Effector CD8-positive, alpha-beta T cell (primary cell): ENCODE data around the gene OR56A3.
"Not testable (repeated sequence)": the region's sequence is repeated elsewhere in the genome, so short reads cannot be mapped to it uniquely, and the experiment has no call there.

Source experiments
- DNase-seq: peaks from one replicate; lab custom pipeline; 2025; lab: John Stamatoyannopoulos, UW
- total RNA-seq, 4 experiments: gene quantifications; one replicate each; lab custom pipeline; 2026; lab: John Stamatoyannopoulos, UW

Gene OR56A3, protein sequence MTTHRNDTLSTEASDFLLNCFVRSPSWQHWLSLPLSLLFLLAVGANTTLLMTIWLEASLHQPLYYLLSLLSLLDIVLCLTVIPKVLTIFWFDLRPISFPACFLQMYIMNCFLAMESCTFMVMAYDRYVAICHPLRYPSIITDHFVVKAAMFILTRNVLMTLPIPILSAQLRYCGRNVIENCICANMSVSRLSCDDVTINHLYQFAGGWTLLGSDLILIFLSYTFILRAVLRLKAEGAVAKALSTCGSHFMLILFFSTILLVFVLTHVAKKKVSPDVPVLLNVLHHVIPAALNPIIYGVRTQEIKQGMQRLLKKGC
- total RNA-seq = 0 to 0.49 (median 0) reads per million in 4 experiments

GRCh38 chr11:5941951-5942350 is at the start of gene OR56A3:
Gene OR56A3, plus strand, starts transcription at chr11:5942251. Its CDS starts 5,096 bp downstream, at chr11:5947347.
- no peak for DNase-seq

DNA sequence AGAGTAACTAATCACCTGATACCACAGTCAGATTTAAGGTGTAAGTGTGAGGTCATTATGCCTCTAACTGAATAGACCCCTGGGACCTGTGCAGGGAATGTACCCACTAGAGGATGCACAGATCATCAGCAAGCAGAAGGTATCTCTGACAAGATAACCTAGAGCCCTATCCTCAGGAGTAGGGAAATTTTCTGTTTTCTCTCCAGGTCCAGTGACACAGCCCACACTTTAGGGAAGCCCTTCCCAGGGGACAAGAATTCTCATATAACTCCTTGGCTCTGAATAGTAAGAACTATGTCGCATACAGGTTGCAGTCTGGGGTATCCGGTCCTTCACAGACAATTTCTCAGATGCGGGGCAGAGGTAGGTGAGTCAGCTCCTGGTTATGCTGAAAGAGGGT is 49.1 kb upstream of the OR56A3 start, which contains the start of gene OR52E5:
TSS of gene OR52E5 (plus strand) at position 301 of the 400 bp plus-strand sequence. CDS start 7,569 bp downstream, outside the sequence.
- no peak for DNase-seq

- DNase-seq = no peak
These were observed 42.5 kb upstream of the OR56A3 start for GRCh38 chr11:5899534-5899933.

- DNase-seq = no peak
These were observed 31.5 kb upstream of the OR56A3 start for GRCh38 chr11:5910540-5910939.

- DNase-seq = no peak
These were observed 19.2 kb upstream of the OR56A3 start for GRCh38 chr11:5922749-5923426.

DNA sequence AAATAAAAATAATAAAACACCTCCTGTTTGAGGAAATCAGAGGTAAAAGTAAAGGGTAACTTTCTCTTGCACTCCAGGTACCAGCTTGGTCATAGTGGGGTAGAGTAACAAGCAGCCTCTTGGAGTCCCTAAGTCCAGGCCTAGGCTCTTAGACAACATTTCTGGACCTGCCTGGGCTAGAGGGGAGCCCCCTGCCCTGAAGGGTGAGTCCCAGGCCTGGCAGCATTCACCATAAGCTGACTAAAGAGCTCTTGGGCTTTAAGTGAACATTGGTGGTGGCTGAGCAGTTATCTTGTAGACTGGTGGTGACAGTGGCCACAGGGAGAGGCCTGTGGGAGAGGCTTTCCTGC is 18.6 kb upstream of the OR56A3 start:
- no peak for DNase-seq

DNA sequence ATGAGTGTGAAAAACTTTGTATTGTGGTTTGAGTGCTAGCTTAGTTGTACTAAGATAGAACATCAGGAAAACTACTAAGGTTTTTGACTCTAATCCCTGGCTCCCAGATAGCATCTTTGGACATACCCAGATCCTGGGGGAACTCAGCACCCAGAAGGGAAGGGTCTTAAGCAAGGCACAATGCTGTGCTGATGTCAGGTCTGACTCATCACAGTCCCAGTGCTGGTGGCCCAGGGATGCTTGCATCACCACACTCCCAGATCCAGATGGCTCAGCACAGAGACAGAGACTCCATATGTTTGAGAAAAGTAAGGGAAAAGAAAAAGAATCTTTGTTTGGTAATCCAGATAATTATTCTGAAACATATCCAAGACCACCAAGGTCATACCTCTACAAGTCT is 18.3 kb upstream of the OR56A3 start:
- no peak for DNase-seq

- no peak for DNase-seq
These were observed 13.8 kb upstream of the OR56A3 start for GRCh38 chr11:5928271-5928670.

DNA sequence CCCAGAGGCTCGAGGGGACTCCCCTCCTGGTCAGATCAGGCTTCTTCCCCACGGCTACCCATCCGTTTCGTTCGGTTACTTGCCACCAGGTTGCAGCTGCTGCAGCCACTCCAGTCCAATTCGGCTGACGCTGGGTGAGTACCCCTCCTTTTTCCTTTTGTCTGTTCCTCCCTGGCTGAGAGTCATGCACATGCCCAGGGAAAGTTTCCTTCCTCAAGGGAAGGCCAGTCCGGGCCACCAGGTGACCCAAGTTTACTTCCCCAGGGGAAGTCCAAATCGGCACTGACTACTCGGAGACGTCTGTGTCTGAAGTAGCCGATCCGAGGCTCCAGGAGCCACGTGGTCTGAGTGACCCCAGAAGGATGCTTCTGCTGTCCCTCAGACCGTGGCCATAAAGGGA is 13.2 kb upstream of the OR56A3 start:
- no peak for DNase-seq

DNA sequence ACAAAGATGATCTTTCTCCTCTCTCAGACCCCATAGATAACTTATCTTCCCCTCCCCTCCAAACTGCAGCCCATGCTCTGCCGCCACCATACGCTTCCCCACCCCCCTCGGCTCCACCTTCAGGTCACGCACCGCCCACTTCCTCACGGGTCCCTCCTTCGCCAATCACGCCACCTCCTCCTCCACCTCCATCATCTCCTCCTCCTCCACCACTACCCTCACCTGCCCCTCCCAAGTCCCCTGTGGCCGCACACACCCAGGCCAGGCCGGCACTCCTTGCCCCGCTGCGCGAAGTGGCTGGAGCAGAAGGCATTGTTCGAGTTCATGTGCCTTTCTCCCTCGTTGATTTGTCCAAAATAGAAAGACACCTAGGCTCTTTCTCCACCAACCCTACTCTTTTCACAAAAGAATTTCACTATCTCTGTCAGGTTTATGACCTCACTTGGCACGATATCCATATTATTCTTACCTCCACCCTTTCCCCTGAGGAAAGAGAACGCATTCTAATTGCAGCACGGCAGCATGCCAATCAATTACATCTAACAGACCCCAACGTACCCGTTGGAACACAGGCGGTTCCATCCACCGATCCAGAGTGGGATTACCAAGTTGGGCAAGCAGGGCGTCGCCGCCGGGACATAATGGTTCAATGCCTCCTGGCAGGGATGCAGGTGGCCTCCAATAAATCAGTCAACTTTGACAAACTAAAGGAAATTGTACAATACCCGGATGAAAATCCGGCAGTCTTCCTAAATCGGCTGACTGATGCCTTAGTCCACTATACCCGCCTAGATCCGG is 12.3 kb upstream of the OR56A3 start:
- no peak for DNase-seq

- no peak for DNase-seq
These were observed 11.4 kb upstream of the OR56A3 start for GRCh38 chr11:5930614-5931013.

DNA sequence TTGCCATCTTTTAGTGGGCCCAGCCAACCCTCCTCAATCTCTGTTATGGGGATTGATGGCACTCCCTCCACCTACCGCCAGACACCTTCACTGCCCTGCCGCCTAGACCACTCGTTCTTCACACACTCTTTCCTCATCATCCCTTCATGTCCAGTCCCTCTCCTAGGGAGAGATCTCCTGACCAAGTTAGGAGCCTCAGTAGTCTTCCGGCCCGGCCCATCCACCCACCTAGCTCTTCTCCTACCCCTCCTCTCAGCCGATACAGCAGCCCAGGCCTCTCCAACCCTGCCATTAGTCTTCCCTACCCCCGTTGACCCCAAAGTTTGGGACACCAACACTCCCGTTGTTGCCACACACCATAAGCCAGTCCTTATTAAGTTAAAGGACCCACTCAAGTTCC is 11.0 kb upstream of the OR56A3 start:
- DNase-seq = no peak

DNA sequence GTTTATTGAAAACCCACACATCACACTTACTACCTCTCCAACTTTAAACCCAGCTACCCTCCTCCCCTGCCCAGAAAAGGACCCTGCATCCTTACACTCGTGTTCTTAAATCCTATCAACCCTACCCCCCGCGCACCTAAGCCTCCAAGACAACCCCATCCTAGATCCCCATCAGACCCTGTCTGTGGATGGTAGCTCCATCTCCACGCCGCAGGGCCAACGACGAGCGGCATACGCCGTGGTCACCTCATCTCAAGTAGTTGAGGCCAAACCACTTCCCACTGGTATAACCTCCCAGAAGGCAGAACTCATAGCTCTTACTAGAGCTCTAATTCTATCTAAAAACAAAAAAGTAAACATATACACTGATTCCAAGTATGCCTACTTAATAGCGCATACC is 9.4 kb upstream of the OR56A3 start:
- DNase-seq = no peak

GRCh38 chr11:5933116-5933515 is 8.9 kb upstream of the OR56A3 start:
- no peak for DNase-seq

DNA sequence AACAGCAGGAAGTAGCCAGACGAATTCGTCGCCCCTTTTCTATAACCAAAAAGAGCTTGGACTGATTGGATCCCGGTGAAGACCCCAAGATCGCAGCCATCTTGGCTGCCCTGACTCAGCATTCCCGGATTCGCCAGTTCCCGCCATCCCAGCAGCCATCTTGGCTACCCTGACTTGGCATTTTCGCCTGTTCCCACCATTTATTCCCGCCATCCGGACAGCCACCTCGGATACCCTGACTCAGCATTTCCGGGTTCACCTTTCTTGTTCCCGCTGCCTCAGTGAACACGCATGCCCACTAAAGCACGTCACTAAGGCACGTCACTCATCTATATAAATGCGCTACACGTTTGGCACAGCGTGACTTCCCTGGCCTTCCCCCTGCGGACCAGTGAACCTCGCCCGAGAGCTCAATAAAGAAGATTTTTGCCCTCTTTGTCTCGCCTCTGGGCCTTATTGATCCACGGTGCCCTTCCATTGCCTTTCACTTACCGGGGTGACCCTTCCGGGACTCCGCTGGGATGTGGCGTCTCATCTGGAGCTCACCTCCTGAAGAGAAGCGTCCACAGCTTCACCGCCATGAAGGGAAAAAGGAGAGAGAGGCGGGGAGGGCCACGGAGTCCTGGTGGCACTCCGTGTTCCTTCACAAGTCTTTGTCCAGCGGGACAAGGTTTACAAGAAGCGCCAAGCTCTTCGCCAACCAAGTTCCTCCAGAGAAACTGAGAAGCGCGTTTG is 4.0 kb upstream of the OR56A3 start:
- DNase-seq = no peak

DNA sequence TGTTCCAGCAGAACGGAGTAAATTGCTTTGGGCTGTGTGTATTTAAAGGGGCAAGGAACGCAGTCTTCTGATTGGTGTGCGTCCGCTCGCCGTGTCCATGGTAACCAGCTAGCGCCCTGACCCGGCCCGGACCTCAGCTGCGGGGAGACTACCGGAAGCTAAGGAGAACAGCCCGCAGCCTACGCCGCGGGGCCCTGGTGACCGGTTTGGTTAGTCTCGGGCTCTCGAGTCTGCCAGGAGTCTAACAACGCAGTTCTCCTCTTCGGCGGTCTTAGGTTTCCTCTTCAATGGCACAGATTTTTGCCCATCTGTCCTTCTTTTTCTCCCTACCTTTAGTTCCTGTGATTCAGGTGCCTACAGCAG is 3.5 kb upstream of the OR56A3 start:
- DNase-seq = no peak

- DNase-seq = no peak
These were observed 1.3 kb upstream of the OR56A3 start for GRCh38 chr11:5940748-5941147.

DNA sequence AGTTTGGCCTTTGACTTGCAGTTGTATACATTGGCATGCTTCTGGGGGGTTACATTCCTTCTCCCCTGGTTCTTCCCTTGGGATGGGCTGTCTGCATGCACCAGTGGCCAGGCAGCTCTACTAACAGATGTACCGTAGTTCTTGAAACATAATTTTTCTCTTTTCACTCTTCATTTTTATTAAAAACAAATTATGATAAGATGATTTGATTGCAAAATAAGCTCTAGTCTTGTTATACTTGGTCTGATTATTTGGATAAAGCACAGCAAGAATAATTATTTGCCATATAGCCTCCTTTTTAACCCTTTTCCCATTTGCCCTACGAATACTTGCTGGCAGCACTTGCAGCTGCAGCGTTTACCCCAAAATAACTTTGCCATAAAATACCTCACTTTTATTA is 13.5 kb downstream of the OR56A3 start:
- no peak for DNase-seq

DNA sequence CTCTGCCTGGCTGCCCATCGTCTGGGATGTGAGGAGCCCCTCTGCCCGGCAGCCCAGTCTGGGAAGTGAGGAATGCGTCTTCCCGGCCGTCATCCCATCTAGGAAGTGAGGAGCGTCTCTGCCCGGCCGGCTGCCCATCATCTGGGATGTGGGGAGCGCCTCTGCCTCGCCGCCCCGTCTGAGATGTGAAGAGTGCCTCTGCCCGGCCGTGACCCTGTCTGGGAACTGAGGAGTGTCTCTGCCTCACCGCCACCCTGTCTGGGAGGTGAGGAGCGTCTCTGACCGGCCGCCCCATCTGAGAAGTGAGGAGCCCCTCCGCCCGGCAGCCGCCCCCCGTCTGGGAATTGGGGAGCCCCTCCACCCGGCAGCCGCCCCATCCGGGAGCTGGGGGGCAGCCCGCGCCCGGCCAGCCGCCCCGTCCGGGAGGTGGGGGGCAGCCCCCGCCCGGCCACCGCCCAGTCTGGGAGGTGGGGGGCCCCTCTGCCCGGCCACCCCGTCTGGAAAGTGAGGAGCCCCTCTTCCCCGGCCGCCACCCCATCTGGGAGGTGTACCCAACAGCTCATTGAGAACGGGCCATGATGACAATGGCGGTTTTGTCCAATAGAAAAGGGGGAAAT is 18.8 kb downstream of the OR56A3 start:
- DNase-seq = not testable (repeated sequence)

DNA sequence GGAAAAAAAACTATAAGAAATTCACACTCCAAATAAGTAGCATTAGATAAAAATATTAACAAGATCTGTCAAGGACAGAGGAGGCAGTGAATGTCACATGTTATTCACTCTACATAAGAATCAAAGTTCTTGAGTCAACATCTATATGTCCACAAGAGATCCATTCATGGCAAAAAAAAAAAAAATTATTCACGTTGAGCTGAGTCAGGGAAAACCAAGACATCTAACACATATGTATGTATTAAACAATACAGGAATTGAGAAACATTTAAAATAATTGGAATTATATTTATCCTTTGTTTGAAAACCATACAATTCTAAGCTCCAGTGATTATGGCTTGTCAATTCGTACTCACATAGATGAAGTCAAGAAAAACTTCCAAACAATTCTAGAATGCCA is 24.9 kb downstream of the OR56A3 start:
- no peak for DNase-seq

DNA sequence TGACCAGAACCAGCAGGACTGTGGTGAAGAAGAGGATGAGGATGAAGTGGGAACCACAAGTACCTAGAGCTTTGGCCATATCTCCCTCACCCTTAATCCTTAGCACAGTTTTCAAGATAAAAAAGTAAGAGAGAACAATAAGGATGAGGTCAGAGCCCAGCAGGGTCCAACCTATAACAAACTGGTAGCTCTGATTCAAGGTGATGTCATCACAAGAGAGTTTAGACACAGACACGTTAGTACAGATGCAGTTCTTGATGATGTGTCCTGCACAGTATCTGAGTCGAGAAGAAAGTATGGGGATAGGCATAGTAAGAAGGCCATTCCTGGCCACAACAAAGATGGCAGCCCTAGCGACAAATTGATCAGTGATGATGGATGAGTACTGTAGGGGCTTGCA is 25.7 kb downstream of the OR56A3 start:
- no peak for DNase-seq

GRCh38 chr11:5968394-5968793 is 26.3 kb downstream of the OR56A3 start, which contains the start of gene OR56A5:
Gene OR56A5, minus strand, starts transcription at chr11:5968494. Its CDS starts 0 bp downstream, at chr11:5968494.
- DNase-seq = no peak
